Measurements from ENCODE around the gene LIN37.

LIN37 gene

DNA sequence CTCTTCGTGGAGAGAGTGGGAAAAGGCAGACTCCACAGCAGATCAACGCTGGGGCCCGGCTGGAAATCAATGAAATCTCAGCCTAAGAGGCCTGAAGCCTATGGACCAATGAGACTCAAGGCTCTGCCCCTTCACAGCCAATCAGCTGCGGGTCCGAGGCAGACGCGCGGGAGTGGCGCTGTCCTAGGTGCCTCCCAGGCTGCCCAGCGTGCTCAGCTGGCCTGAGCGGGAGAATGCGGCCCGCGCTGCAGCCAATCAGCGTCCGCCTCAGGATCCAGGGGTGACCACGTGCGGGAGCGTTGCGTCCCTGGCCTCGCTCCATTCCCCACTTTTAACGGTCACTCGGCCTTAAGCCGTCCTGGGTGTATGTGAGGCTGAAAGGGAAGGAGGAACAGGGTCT is 44.2 kb upstream of the LIN37 start, which contains the start of gene ZBTB32:
ZBTB32 (plus strand) TSS at position 341 of the 400 bp plus-strand sequence. CDS start 10,069 bp downstream, outside the sequence.
- H3K79me2 ChIP-seq (ENCODE audit: insufficient read depth, low read length), result no peaks in the 10 kb centered on the region
- no peaks in the 10 kb centered on the region for H4K20me1 ChIP-seq (ENCODE audit: low read depth, low read length)
- TF ChIP-seq CTCF (IDR thresholded peaks at IDR 0.05; ENCODE audit: insufficient read depth, low read length, poor library complexity, severe bottlenecking) (no peak), EZH2phosphoT487 (conservative IDR thresholded peaks at IDR 0.05; ENCODE audit: low read length) (no peak)
- no peak within 1 kb of the TSS for H3K9ac ChIP-seq (ENCODE audit: low read length)
- H3K9me2 ChIP-seq (replicated peaks; ENCODE audit: insufficient read depth, low read length), result no peaks in the 10 kb centered on the region
- no peak within 1 kb of the TSS for H3K27ac ChIP-seq (ENCODE audit: low read depth, low read length)
- H3K27me3 ChIP-seq (ENCODE audit: low read length), result no peaks in the 10 kb centered on the region
- no peaks in the 10 kb centered on the region for H3K9me3 ChIP-seq (ENCODE audit: insufficient read depth, low read length)
- no peak within 1 kb of the TSS for H3K4me2 ChIP-seq (ENCODE audit: low read depth, low read length, poor library complexity, severe bottlenecking)
- no peaks in the 10 kb centered on the region for H3K36me3 ChIP-seq (ENCODE audit: low read length)
- H3K4me3 ChIP-seq (ENCODE audit: insufficient read depth, low read length, poor library complexity, severe bottlenecking), result no peak within 1 kb of the TSS
- H2AFZ ChIP-seq (ENCODE audit: low read depth, low read length, severe bottlenecking), result no peak within 1 kb of the TSS
- no peaks in the 10 kb centered on the region for H3F3A ChIP-seq (ENCODE audit: insufficient read depth)

- Histone ChIP-seq H2AFZ (ENCODE audit: low read depth, low read length, severe bottlenecking) (no peak overlapping the region), H3K9ac (ENCODE audit: low read length) (no peak overlapping the region), H4K20me1 (ENCODE audit: low read depth, low read length) (no peaks in the 10 kb centered on the region), H3K9me3 (ENCODE audit: insufficient read depth, low read length) (no peaks in the 10 kb centered on the region), H3K27me3 (ENCODE audit: low read length) (no peaks in the 10 kb centered on the region), H3K27ac (ENCODE audit: low read depth, low read length) (no peak overlapping the region), H3F3A (ENCODE audit: insufficient read depth) (no peaks in the 10 kb centered on the region), H3K36me3 (ENCODE audit: low read length) (no peaks in the 10 kb centered on the region), H3K79me2 (ENCODE audit: insufficient read depth, low read length) (no peaks in the 10 kb centered on the region), H3K4me2 (ENCODE audit: low read depth, low read length, poor library complexity, severe bottlenecking) (no peak overlapping the region), H3K4me3 (ENCODE audit: insufficient read depth, low read length, poor library complexity, severe bottlenecking) (no peak overlapping the region), H3K9me2 (replicated peaks; ENCODE audit: insufficient read depth, low read length) (no peaks in the 10 kb centered on the region)
- TF ChIP-seq EZH2phosphoT487 (conservative IDR thresholded peaks at IDR 0.05; ENCODE audit: low read length), result no peak
- TF ChIP-seq CTCF (IDR thresholded peaks at IDR 0.05; ENCODE audit: insufficient read depth, low read length, poor library complexity, severe bottlenecking), result no peak
Measured at GRCh38 chr19:35708391-35708790, 40.0 kb upstream of the LIN37 start.

DNA sequence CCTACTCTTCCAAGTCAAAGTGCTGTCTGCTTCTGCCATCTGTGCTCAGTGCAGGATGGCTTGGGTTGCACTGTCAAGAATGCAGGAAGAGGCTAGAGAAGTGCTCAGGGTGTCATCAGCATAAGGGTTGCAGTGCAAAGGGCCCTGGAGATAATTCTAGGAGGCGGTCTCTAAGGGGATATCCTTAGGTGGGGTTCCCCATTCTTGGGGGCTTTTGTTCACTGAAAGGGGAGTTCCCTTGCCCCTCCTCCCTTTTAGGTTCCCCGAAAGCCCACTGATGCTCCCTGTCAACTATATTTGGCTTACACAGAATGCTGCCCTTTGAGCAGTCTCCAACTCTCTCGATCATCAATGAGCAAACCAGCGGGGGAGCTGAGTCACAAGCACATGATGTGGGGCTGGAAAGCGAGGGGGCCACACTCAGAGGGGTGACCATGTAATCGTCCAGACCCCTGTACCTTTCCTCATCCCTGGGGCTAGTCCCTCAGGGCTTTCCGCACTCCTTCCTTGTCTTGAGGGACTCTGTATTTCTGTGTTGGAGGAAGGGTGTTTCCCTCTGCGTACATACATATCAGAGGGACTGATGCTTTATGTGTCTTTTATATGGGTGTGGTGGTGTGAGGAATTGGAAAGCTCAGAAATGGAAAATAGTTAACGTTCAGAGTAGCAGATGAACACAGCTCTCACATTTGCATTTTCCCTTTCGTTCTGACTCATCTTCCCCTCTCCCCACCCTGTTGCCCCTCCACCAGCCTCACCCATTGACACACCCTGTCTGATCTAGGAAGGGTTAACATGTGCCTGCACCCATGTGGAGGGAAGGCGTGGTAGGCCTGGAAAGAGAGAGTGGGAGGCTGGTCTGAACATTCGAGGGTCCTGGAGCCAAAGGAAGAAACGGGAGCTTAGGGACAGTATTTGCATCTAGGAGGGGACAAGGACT is 37.3 kb upstream of the LIN37 start:
- Histone ChIP-seq H3K9me2 (replicated peaks; ENCODE audit: insufficient read depth, low read length) (no peaks in the 10 kb centered on the region), H3F3A (ENCODE audit: insufficient read depth) (no peaks in the 10 kb centered on the region), H3K36me3 (ENCODE audit: low read length) (no peaks in the 10 kb centered on the region), H3K9me3 (ENCODE audit: insufficient read depth, low read length) (no peaks in the 10 kb centered on the region), H4K20me1 (ENCODE audit: low read depth, low read length) (no peaks in the 10 kb centered on the region), H3K4me2 (ENCODE audit: low read depth, low read length, poor library complexity, severe bottlenecking) (no peak overlapping the region), H3K9ac (ENCODE audit: low read length) (no peak overlapping the region), H3K27ac (ENCODE audit: low read depth, low read length) (no peak overlapping the region), H3K27me3 (ENCODE audit: low read length) (no peaks in the 10 kb centered on the region), H2AFZ (ENCODE audit: low read depth, low read length, severe bottlenecking) (no peak overlapping the region), H3K4me3 (ENCODE audit: insufficient read depth, low read length, poor library complexity, severe bottlenecking) (no peak overlapping the region), H3K79me2 (ENCODE audit: insufficient read depth, low read length) (no peaks in the 10 kb centered on the region)
- TF ChIP-seq CTCF (IDR thresholded peaks at IDR 0.05; ENCODE audit: insufficient read depth, low read length, poor library complexity, severe bottlenecking) (no peak), EZH2phosphoT487 (conservative IDR thresholded peaks at IDR 0.05; ENCODE audit: low read length) (no peak)
